A673 (cell line): Measurements from ENCODE around the gene HACE1. TPM values are rescaled to one million over a fixed set of nuclear protein-coding genes. Genes with fewer than 3 reads are reported as not detected.

Experiments
- BruUV-seq: library from RNA; stranded (reverse); fragments of 400-500 nt; replicated peaks from 2 replicates; lab custom pipeline; 2021; lab: Mats Ljungman, UMichigan
- CTCF ChIA-PET: fragments of 300-600 bp; sonication (Branson Sonifier 250); formaldehyde crosslinking; loops from one replicate; lab custom pipeline; 2022; ENCODE audit warnings: antibody characterized with exemption; lab: Charles Lee
- POLR2A ChIA-PET: fragments of 300-600 bp; sonication (Branson Sonifier 250); formaldehyde crosslinking; loops from one replicate; lab custom pipeline; 2022; ENCODE audit warnings: antibody characterized with exemption; ENCODE audit not compliant: low non-redundant PET; lab: Charles Lee
- DNase-seq: peaks from one replicate; pipeline ENCODE4 v3.0.0-alpha.2; 2015; ENCODE audit warnings: low spot score
- H3K27ac ChIP-seq: fragments of 200-600 bp; sonication (generic); 2 replicates; pipeline ENCODE4 v1.5.1; 2016; ENCODE audit warnings: mixed run types, low read depth, mild to moderate bottlenecking, mixed read lengths, antibody characterized with exemption, low read length; ENCODE audit not compliant: poor library complexity, severe bottlenecking
- H3K27me3 ChIP-seq: fragments of 200-600 bp; sonication (generic); replicated peaks from 2 replicates; pipeline ENCODE4 v1.6.1; 2017; ENCODE audit warnings: mixed run types, low read depth, mild to moderate bottlenecking, mixed read lengths, antibody characterized with exemption, low read length; ENCODE audit not compliant: insufficient read depth, poor library complexity
- H3K36me3 ChIP-seq: fragments of 200-600 bp; sonication (generic); 2 replicates; pipeline ENCODE4 v1.6.1; 2016; ENCODE audit warnings: mixed run types, mild to moderate bottlenecking, mixed read lengths, antibody characterized with exemption, low read length; ENCODE audit not compliant: insufficient read depth, poor library complexity, severe bottlenecking
- H3K4me1 ChIP-seq: fragments of 200-600 bp; sonication (generic); 2 replicates; pipeline ENCODE4 v1.6.1; 2017; ENCODE audit warnings: mixed run types, mild to moderate bottlenecking, mixed read lengths, antibody characterized with exemption, low read length; ENCODE audit not compliant: insufficient read depth, poor library complexity, severe bottlenecking
- H3K4me3 ChIP-seq: fragments of 200-600 bp; sonication (generic); 2 replicates; pipeline ENCODE4 v1.5.1; 2016; ENCODE audit warnings: low read depth, mixed run types, mild to moderate bottlenecking, mixed read lengths, low read length; ENCODE audit not compliant: poor library complexity, severe bottlenecking
- H3K9me3 ChIP-seq: fragments of 200-600 bp; sonication (generic); 2 replicates; pipeline ENCODE4 v1.6.1; 2016; ENCODE audit warnings: mixed run types, low read depth, mild to moderate bottlenecking, mixed read lengths, antibody characterized with exemption, low read length; ENCODE audit not compliant: poor library complexity, severe bottlenecking
- CTCF ChIP-seq: fragments of 300-800, 200-600 bp; sonication (generic); conservative IDR thresholded peaks from 2 replicates; pipeline ENCODE4 v1.5.1; 2017; ENCODE audit warnings: low read depth, mild to moderate bottlenecking, antibody characterized with exemption, low read length, moderate library complexity, mixed read lengths
- EZH2 ChIP-seq: fragments of 200-600 bp; sonication (generic); IDR thresholded peaks from 2 replicates; pipeline ENCODE4 v1.6.1; 2017; ENCODE audit warnings: borderline replicate concordance, low read depth, mild to moderate bottlenecking, mixed read lengths, antibody characterized with exemption, low read length; ENCODE audit not compliant: poor library complexity, severe bottlenecking
- intact Hi-C: fragments of 100-400 bp; cut with micrococcal nuclease; formaldehyde crosslinking; loops from one replicate; pipeline ENCODE4 v1.10.0; 2022; ENCODE audit not compliant: unreplicated experiment
- total RNA-seq: library from RNA; stranded (reverse); gene quantifications from 2 replicates; pipeline ENCODE4 v1.2.3, GENCODE V29; 2021

HACE1 gene
- total RNA-seq, 1 experiment from 2014 or later: 16.3 TPM

- Histone ChIP-seq H3K27me3 (no peaks in the 10 kb centered on the region), H3K9me3 (no peaks in the 10 kb centered on the region), H3K36me3 (peaks cover 4% of the 10 kb centered on the region), H3K4me3 (no peak overlapping the region), H3K27ac (no peak overlapping the region), H3K4me1 (peaks cover 4% of the 10 kb centered on the region)
- ChIA-PET CTCF (no interaction called here), POLR2A (no interaction called here)
- no TSS peak for BruUV-seq
- no peak for TF ChIP-seq EZH2
- TF ChIP-seq CTCF: no peak
- DNase-seq: no peak
- intact Hi-C loops: no loop called here
These were observed 141.0 kb downstream of the HACE1 start for GRCh38 chr6:104718672-104719071.

- TF ChIP-seq CTCF (no peak), EZH2 (no peak)
- Histone ChIP-seq H3K4me3 (no peak overlapping the region), H3K27ac (no peak overlapping the region), H3K9me3 (no peaks in the 10 kb centered on the region), H3K27me3 (no peaks in the 10 kb centered on the region), H3K4me1 (peaks cover 4% of the 10 kb centered on the region), H3K36me3 (peaks cover 4% of the 10 kb centered on the region)
- CTCF ChIA-PET: no interaction called here
- POLR2A ChIA-PET: no interaction called here
- BruUV-seq: no TSS peak
- intact Hi-C loops: no loop called here
- DNase-seq: no peak
These were observed 142.9 kb downstream of the HACE1 start for GRCh38 chr6:104716858-104717257.

- TF ChIP-seq CTCF: no peak
- no peak for TF ChIP-seq EZH2
- CTCF ChIA-PET: no interaction called here
- no peaks in the 10 kb centered on the region for H3K4me1 ChIP-seq
- no peaks in the 10 kb centered on the region for H3K9me3 ChIP-seq
- DNase-seq: no peak
- H3K4me3 ChIP-seq: no peak overlapping the region
- intact Hi-C loops: no loop called here
- POLR2A ChIA-PET: no interaction called here
- no peaks in the 10 kb centered on the region for H3K27me3 ChIP-seq
- BruUV-seq: no TSS peak
- H3K36me3 ChIP-seq: no peaks in the 10 kb centered on the region
- H3K27ac ChIP-seq: no peak overlapping the region
These were observed 144.9 kb downstream of the HACE1 start for GRCh38 chr6:104714796-104715195.
